SJCRH30 (cell line): ENCODE data around the gene ALKBH6. TPM values are rescaled to one million over a fixed set of nuclear protein-coding genes. Genes with fewer than 3 reads are reported as not detected.

Experiments
- DNase-seq, 2 experiments: peaks; one replicate each; pipeline ENCODE4 v3.0.0-alpha.2; 2015 to 2020
- H3K27ac ChIP-seq: fragments of 250-450 bp; sonication (Bioruptor Pico); 2 replicates; pipeline ENCODE4 v1.5.1; 2020; ENCODE audit warnings: mild to moderate bottlenecking, moderate library complexity
- H3K27me3 ChIP-seq: fragments of 250-450 bp; sonication (Bioruptor Pico); 2 replicates; pipeline ENCODE4 v1.5.1; 2020; ENCODE audit warnings: mild to moderate bottlenecking, moderate library complexity
- H3K36me3 ChIP-seq: fragments of 250-450 bp; sonication (Bioruptor Pico); 2 replicates; pipeline ENCODE4 v1.5.1; 2020; ENCODE audit warnings: mild to moderate bottlenecking, moderate library complexity
- H3K4me1 ChIP-seq: fragments of 250-450 bp; sonication (Bioruptor Pico); 2 replicates; pipeline ENCODE4 v1.5.1; 2020; ENCODE audit warnings: mild to moderate bottlenecking, moderate library complexity
- H3K4me3 ChIP-seq: fragments of 250-450 bp; sonication (Bioruptor Pico); 2 replicates; pipeline ENCODE4 v1.5.1; 2020; ENCODE audit warnings: mild to moderate bottlenecking, moderate library complexity
- H3K9me3 ChIP-seq: fragments of 250-450 bp; sonication (Bioruptor Pico); replicated peaks from 2 replicates; pipeline ENCODE4 v1.5.1; 2020; ENCODE audit warnings: mild to moderate bottlenecking, moderate library complexity
- total RNA-seq: library from RNA; depleted of rRNA; stranded (reverse); fragments of >200 nt; shearing (Covaris generic); gene quantifications from 2 replicates; pipeline ENCODE4 v1.2.3, GENCODE V29; 2014

Gene ALKBH6
- total RNA-seq, 1 experiment from 2014 or later, result 19.8 TPM

GRCh38 chr19:36013280-36014011 lies 567 bp downstream of the ALKBH6 start:
- Histone ChIP-seq H3K27me3 (no peaks in the 10 kb centered on the region), H3K4me1 (peaks cover 3% of the 10 kb centered on the region; the same call in 1 of the 2 replicates), H3K27ac (peak overlapping the region; percentile 36), H3K4me3 (peak overlapping the region; percentile 67), H3K9me3 (no peaks in the 10 kb centered on the region), H3K36me3 (no peaks in the 10 kb centered on the region)
- no peak for DNase-seq

- peaks cover 3% of the 10 kb centered on the region; the same call in 1 of the 2 replicates for H3K4me1 ChIP-seq
- no peaks in the 10 kb centered on the region for H3K27me3 ChIP-seq
- no peak for DNase-seq
- H3K36me3 ChIP-seq, result no peaks in the 10 kb centered on the region
- no peak overlapping the region for H3K27ac ChIP-seq
- no peak overlapping the region for H3K4me3 ChIP-seq
- no peaks in the 10 kb centered on the region for H3K9me3 ChIP-seq
Measured at GRCh38 chr19:36010402-36010801, 3.6 kb downstream of the ALKBH6 start.

GRCh38 chr19:36009633-36010379 lies 4.2 kb downstream of the ALKBH6 start:
- H3K27me3 ChIP-seq, result no peaks in the 10 kb centered on the region
- no peak overlapping the region for H3K27ac ChIP-seq
- no peak for DNase-seq
- H3K36me3 ChIP-seq, result no peaks in the 10 kb centered on the region
- H3K4me1 ChIP-seq, result no peaks in the 10 kb centered on the region
- no peak overlapping the region for H3K4me3 ChIP-seq
- H3K9me3 ChIP-seq, result no peaks in the 10 kb centered on the region

- no peaks in the 10 kb centered on the region for H3K9me3 ChIP-seq
- H3K27me3 ChIP-seq, result no peaks in the 10 kb centered on the region
- no peak overlapping the region for H3K27ac ChIP-seq
- DNase-seq, result no peak
- H3K4me1 ChIP-seq, result no peaks in the 10 kb centered on the region
- H3K36me3 ChIP-seq, result no peaks in the 10 kb centered on the region
- no peak overlapping the region for H3K4me3 ChIP-seq
Measured at GRCh38 chr19:36009220-36009619, 4.8 kb downstream of the ALKBH6 start.

- no peaks in the 10 kb centered on the region for H3K4me1 ChIP-seq
- no peak within 1 kb of the TSS for H3K4me3 ChIP-seq
- no peaks in the 10 kb centered on the region for H3K36me3 ChIP-seq
- no peak within 1 kb of the TSS for H3K27ac ChIP-seq
- no peaks in the 10 kb centered on the region for H3K9me3 ChIP-seq
- no peak for DNase-seq
- no peaks in the 10 kb centered on the region for H3K27me3 ChIP-seq
Measured at GRCh38 chr19:36008336-36008978, 5.6 kb downstream of the ALKBH6 start, which contains the start of gene SYNE4. TSS of gene SYNE4 (minus strand) at chr19:36008813. CDS start at chr19:36008681, 132 bp downstream.

GRCh38 chr19:36006955-36007354 lies 7.1 kb downstream of the ALKBH6 start:
- H3K4me3 ChIP-seq, result no peak overlapping the region
- no peaks in the 10 kb centered on the region for H3K9me3 ChIP-seq
- no peaks in the 10 kb centered on the region for H3K36me3 ChIP-seq
- no peak overlapping the region for H3K27ac ChIP-seq
- H3K4me1 ChIP-seq, result no peaks in the 10 kb centered on the region
- no peak for DNase-seq
- H3K27me3 ChIP-seq, result no peaks in the 10 kb centered on the region

- no peak for DNase-seq
- Histone ChIP-seq H3K9me3 (no peaks in the 10 kb centered on the region), H3K27me3 (no peaks in the 10 kb centered on the region), H3K36me3 (peaks cover 1% of the 10 kb centered on the region; the same call in 1 of the 2 replicates), H3K4me1 (no peaks in the 10 kb centered on the region), H3K27ac (no peak overlapping the region), H3K4me3 (no peak overlapping the region)
Measured at GRCh38 chr19:36003284-36003683, 10.7 kb downstream of the ALKBH6 start.

GRCh38 chr19:36001605-36002004 lies 12.4 kb downstream of the ALKBH6 start:
- no peaks in the 10 kb centered on the region for H3K27me3 ChIP-seq
- no peaks in the 10 kb centered on the region for H3K9me3 ChIP-seq
- no peak for DNase-seq
- no peak overlapping the region for H3K27ac ChIP-seq
- H3K4me3 ChIP-seq, result no peak overlapping the region
- H3K4me1 ChIP-seq, result no peaks in the 10 kb centered on the region
- H3K36me3 ChIP-seq, result peaks cover 5% of the 10 kb centered on the region; the same call in 1 of the 2 replicates

- peaks cover 3% of the 10 kb centered on the region; the same call in 1 of the 2 replicates for H3K4me1 ChIP-seq
- H3K4me3 ChIP-seq, result no peak overlapping the region
Measured at GRCh38 chr19:35996777-35997176, 17.2 kb downstream of the ALKBH6 start.

GRCh38 chr19:35995048-35995993 lies 18.7 kb downstream of the ALKBH6 start, which contains the start of gene SDHAF1:
TSS of gene SDHAF1 (plus strand) at chr19:35995188. CDS start at chr19:35995275, 87 bp downstream.
- Histone ChIP-seq H3K27me3 (no peaks in the 10 kb centered on the region), H3K27ac (peak within 1 kb of the TSS; percentile 58), H3K4me3 (peak within 1 kb of the TSS; percentile 80), H3K9me3 (no peaks in the 10 kb centered on the region), H3K36me3 (peaks cover 5% of the 10 kb centered on the region; the same call in 1 of the 2 replicates), H3K4me1 (peaks cover 3% of the 10 kb centered on the region; the same call in 1 of the 2 replicates)
- peak; percentile 95 to 96 for DNase-seq

More at GRCh38 chr19:35996777-35997176, 17.2 kb downstream of the ALKBH6 start:
- no peak for DNase-seq
- H3K9me3 ChIP-seq, result no peaks in the 10 kb centered on the region
- no peaks in the 10 kb centered on the region for H3K27me3 ChIP-seq
- no peak overlapping the region for H3K27ac ChIP-seq
- H3K36me3 ChIP-seq, result peaks cover 5% of the 10 kb centered on the region; the same call in 1 of the 2 replicates

GRCh38 chr19:35993923-35994598 lies 20.0 kb downstream of the ALKBH6 start:
- Histone ChIP-seq H3K36me3 (peaks cover 5% of the 10 kb centered on the region; the same call in 1 of the 2 replicates), H3K27me3 (no peaks in the 10 kb centered on the region), H3K4me3 (no peak overlapping the region), H3K27ac (no peak overlapping the region), H3K9me3 (no peaks in the 10 kb centered on the region), H3K4me1 (peaks cover 3% of the 10 kb centered on the region; the same call in 1 of the 2 replicates)
- DNase-seq, result no peak

GRCh38 chr19:35992907-35993765 lies 20.9 kb downstream of the ALKBH6 start:
- H3K36me3 ChIP-seq, result peaks cover 3% of the 10 kb centered on the region; the same call in 1 of the 2 replicates
- no peak for DNase-seq
- H3K9me3 ChIP-seq, result 0 out of 2 replicates have a peak, but pooled peaks cover 2% of the 10 kb centered on the region
- H3K27me3 ChIP-seq, result no peaks in the 10 kb centered on the region
- no peak overlapping the region for H3K4me3 ChIP-seq
- H3K27ac ChIP-seq, result no peak overlapping the region
- H3K4me1 ChIP-seq, result peaks cover 3% of the 10 kb centered on the region; the same call in 1 of the 2 replicates
